ENCODE results near the gene GJA8.
"Not testable (repeated sequence)": the region's sequence is repeated elsewhere in the genome, so short reads cannot be mapped to it uniquely, and the experiment has no call there.

DNA sequence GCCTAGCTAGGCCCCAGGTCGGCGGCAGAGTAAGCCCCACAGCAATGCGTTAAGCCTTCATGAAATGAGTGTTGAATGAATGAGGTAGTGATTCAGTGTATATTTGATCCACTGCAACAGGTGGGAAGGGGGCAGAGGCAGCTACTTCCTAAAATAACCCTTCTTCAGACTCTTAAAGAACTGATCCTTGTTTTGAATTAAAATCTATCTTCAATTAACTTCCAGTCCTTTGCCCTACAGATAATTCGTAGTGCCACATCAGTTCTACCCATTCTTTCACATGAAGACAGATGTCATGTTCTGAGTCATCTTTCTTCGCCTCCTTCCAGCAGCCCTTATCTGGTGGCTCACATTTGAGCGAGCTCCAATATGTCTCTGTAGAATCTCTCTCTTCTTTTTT is 24.6 kb downstream of the GJA8 start:
- TF ChIP-seq POLR2A (IDR thresholded peaks at IDR 0.05): not testable (repeated sequence)
- TF ChIP-seq, protein P1, sequence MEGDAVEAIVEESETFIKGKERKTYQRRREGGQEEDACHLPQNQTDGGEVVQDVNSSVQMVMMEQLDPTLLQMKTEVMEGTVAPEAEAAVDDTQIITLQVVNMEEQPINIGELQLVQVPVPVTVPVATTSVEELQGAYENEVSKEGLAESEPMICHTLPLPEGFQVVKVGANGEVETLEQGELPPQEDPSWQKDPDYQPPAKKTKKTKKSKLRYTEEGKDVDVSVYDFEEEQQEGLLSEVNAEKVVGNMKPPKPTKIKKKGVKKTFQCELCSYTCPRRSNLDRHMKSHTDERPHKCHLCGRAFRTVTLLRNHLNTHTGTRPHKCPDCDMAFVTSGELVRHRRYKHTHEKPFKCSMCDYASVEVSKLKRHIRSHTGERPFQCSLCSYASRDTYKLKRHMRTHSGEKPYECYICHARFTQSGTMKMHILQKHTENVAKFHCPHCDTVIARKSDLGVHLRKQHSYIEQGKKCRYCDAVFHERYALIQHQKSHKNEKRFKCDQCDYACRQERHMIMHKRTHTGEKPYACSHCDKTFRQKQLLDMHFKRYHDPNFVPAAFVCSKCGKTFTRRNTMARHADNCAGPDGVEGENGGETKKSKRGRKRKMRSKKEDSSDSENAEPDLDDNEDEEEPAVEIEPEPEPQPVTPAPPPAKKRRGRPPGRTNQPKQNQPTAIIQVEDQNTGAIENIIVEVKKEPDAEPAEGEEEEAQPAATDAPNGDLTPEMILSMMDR (IDR thresholded peaks at IDR 0.05): not testable (repeated sequence)
